NCI-H446 treated with DMSO at 0.1 percent for 48 hours (cell line): ENCODE data around the gene CNDP1.

Source experiments
- DNase-seq: peaks from one replicate; lab custom pipeline; 2025; lab: John Stamatoyannopoulos, UW

The CNDP1 gene

GRCh38 chr18:74582642-74583041 is 48.3 kb downstream of the CNDP1 start:
- no peak for DNase-seq

- DNase-seq = no peak
Measured at GRCh38 chr18:74587441-74587840, 53.1 kb downstream of the CNDP1 start.

GRCh38 chr18:74589021-74589420 is 54.7 kb downstream of the CNDP1 start:
- no peak for DNase-seq

GRCh38 chr18:74589811-74590210 is 55.5 kb downstream of the CNDP1 start:
- no peak for DNase-seq

GRCh38 chr18:74590671-74591070 is 56.4 kb downstream of the CNDP1 start:
- no peak for DNase-seq

- no peak for DNase-seq
Measured at GRCh38 chr18:74595431-74595830, 61.1 kb downstream of the CNDP1 start.

- no peak for DNase-seq
Measured at GRCh38 chr18:74597034-74597661, 62.8 kb downstream of the CNDP1 start.

GRCh38 chr18:74597662-74598349 is 63.5 kb downstream of the CNDP1 start, which contains the start of gene ZNF407:
Gene ZNF407 (plus strand): TSS chr18:74597870. CDS start chr18:74631020, 33,150 bp downstream.
- DNase-seq = peak; percentile 72

- no peak for DNase-seq
Measured at GRCh38 chr18:74598350-74599001, 64.2 kb downstream of the CNDP1 start.

- no peak for DNase-seq
Measured at GRCh38 chr18:74604361-74604760, 70.1 kb downstream of the CNDP1 start.

GRCh38 chr18:74604774-74605173 is 70.5 kb downstream of the CNDP1 start:
- DNase-seq = no peak

GRCh38 chr18:74608681-74609080 is 74.4 kb downstream of the CNDP1 start:
- no peak for DNase-seq

- no peak for DNase-seq
Measured at GRCh38 chr18:74609535-74609934, 75.2 kb downstream of the CNDP1 start.

- DNase-seq = no peak
Measured at GRCh38 chr18:74610051-74610615, 75.8 kb downstream of the CNDP1 start.

- DNase-seq = no peak
Measured at GRCh38 chr18:74610860-74611259, 76.6 kb downstream of the CNDP1 start.

- DNase-seq = no peak
Measured at GRCh38 chr18:74611765-74612164, 77.5 kb downstream of the CNDP1 start.

GRCh38 chr18:74613381-74613780 is 79.1 kb downstream of the CNDP1 start:
- no peak for DNase-seq

- no peak for DNase-seq
Measured at GRCh38 chr18:74616494-74616893, 82.2 kb downstream of the CNDP1 start.

- no peak for DNase-seq
Measured at GRCh38 chr18:74617486-74617885, 83.2 kb downstream of the CNDP1 start.

- DNase-seq = no peak
Measured at GRCh38 chr18:74622072-74622471, 87.8 kb downstream of the CNDP1 start.

GRCh38 chr18:74623047-74623816 is 88.9 kb downstream of the CNDP1 start:
- no peak for DNase-seq

- DNase-seq = no peak
Measured at GRCh38 chr18:74624466-74624865, 90.2 kb downstream of the CNDP1 start.
